HUES64 (cell line): ENCODE results near the gene PER2.

ENCODE experiments used
- H3K27ac ChIP-seq: 2 replicates; pipeline ENCODE4 v1.7.0; 2013; ENCODE audit warnings: low read depth, low read length, inconsistent platforms
- H3K27me3 ChIP-seq: 2 replicates; pipeline ENCODE4 v1.6.1; 2013; ENCODE audit warnings: mild to moderate bottlenecking, low read length; ENCODE audit not compliant: insufficient read depth
- H3K36me3 ChIP-seq: 2 replicates; pipeline ENCODE4 v1.6.1; 2013; ENCODE audit warnings: mild to moderate bottlenecking, low read length; ENCODE audit not compliant: insufficient read depth
- H3K4me1 ChIP-seq: 2 replicates; pipeline ENCODE4 v1.6.1; 2013; ENCODE audit warnings: mild to moderate bottlenecking, low read length, moderate library complexity; ENCODE audit not compliant: insufficient read depth
- H3K4me3 ChIP-seq: 2 replicates; pipeline ENCODE4 v1.5.1; 2013; ENCODE audit warnings: mild to moderate bottlenecking, low read length, moderate library complexity
- H3K9ac ChIP-seq: 2 replicates; pipeline ENCODE4 v1.6.1; 2013; ENCODE audit warnings: mild to moderate bottlenecking, low read depth, low read length
- H3K9me3 ChIP-seq: 2 replicates; pipeline ENCODE4 v1.6.1; 2013; ENCODE audit warnings: low read depth, low read length; ENCODE audit not compliant: insufficient read depth
- WGBS: fragments of 150-250, 120-280 bp; methylation state at CpG from one replicate; pipeline ENCODE4 v1.1.7; 2013; ENCODE audit warnings: missing lambda C conversion rate; 5-methylcytosine and 5-hydroxymethylcytosine counted together

The PER2 gene

GRCh38 chr2:238231809-238232208, 56.6 kb downstream of the PER2 start:
- H3K9me3 ChIP-seq: no peaks in the 10 kb centered on the region
- peaks cover 49% of the 10 kb centered on the region for H3K27me3 ChIP-seq
- no peak overlapping the region for H3K27ac ChIP-seq
- H3K36me3 ChIP-seq: no peaks in the 10 kb centered on the region
- no peaks in the 10 kb centered on the region for H3K4me1 ChIP-seq
- WGBS: 84% methylated on average over 21 of the region's 21 CpGs
- H3K9ac ChIP-seq: no peak overlapping the region
- peak overlapping the region; percentile 61 for H3K4me3 ChIP-seq

- H3K9ac ChIP-seq: no peak overlapping the region
- no peaks in the 10 kb centered on the region for H3K36me3 ChIP-seq
- H3K27me3 ChIP-seq: peaks cover 45% of the 10 kb centered on the region
- H3K27ac ChIP-seq: no peak overlapping the region
- no peaks in the 10 kb centered on the region for H3K4me1 ChIP-seq
- no peaks in the 10 kb centered on the region for H3K9me3 ChIP-seq
- peak overlapping the region; percentile 61 for H3K4me3 ChIP-seq
- 45% methylated on average over 46 of the region's 46 CpGs for WGBS
These were observed 57.1 kb downstream of the PER2 start for GRCh38 chr2:238231251-238231793.

GRCh38 chr2:238230699-238231098, 57.7 kb downstream of the PER2 start:
- H3K9ac ChIP-seq: no peak overlapping the region
- peaks cover 38% of the 10 kb centered on the region for H3K27me3 ChIP-seq

GRCh38 chr2:238228700-238229099, 59.7 kb downstream of the PER2 start:
- Histone ChIP-seq H3K27ac (no peak overlapping the region), H3K9ac (no peak overlapping the region), H3K9me3 (no peaks in the 10 kb centered on the region), H3K4me1 (no peaks in the 10 kb centered on the region), H3K36me3 (no peaks in the 10 kb centered on the region), H3K27me3 (peaks cover 27% of the 10 kb centered on the region), H3K4me3 (no peak overlapping the region)
- WGBS: 83% methylated on average over 4 of the region's 4 CpGs

More at GRCh38 chr2:238230699-238231098, 57.7 kb downstream of the PER2 start:
- Histone ChIP-seq H3K9me3 (no peaks in the 10 kb centered on the region), H3K27ac (no peak overlapping the region), H3K4me1 (no peaks in the 10 kb centered on the region), H3K4me3 (peak overlapping the region; percentile 61), H3K36me3 (no peaks in the 10 kb centered on the region)
- WGBS: 77% methylated on average over 5 of the region's 5 CpGs

GRCh38 chr2:238227587-238228032, 60.8 kb downstream of the PER2 start:
- WGBS: 76% methylated on average over 9 of the region's 11 CpGs
- Histone ChIP-seq H3K27me3 (peaks cover 27% of the 10 kb centered on the region), H3K36me3 (no peaks in the 10 kb centered on the region), H3K9ac (no peak overlapping the region), H3K9me3 (no peaks in the 10 kb centered on the region), H3K4me3 (no peak overlapping the region), H3K4me1 (no peaks in the 10 kb centered on the region), H3K27ac (no peak overlapping the region)

- no peak overlapping the region for H3K4me3 ChIP-seq
- 89% methylated on average over 8 of the region's 8 CpGs for WGBS
- H3K27ac ChIP-seq: no peak overlapping the region
- H3K9me3 ChIP-seq: no peaks in the 10 kb centered on the region
- H3K9ac ChIP-seq: no peak overlapping the region
- H3K27me3 ChIP-seq: peaks cover 25% of the 10 kb centered on the region
- no peaks in the 10 kb centered on the region for H3K36me3 ChIP-seq
- H3K4me1 ChIP-seq: no peaks in the 10 kb centered on the region
These were observed 61.5 kb downstream of the PER2 start for GRCh38 chr2:238226698-238227586.

GRCh38 chr2:238225911-238226697, 62.3 kb downstream of the PER2 start:
- Histone ChIP-seq H3K27me3 (peaks cover 18% of the 10 kb centered on the region), H3K4me3 (no peak overlapping the region), H3K4me1 (no peaks in the 10 kb centered on the region), H3K9ac (no peak overlapping the region), H3K27ac (no peak overlapping the region), H3K9me3 (no peaks in the 10 kb centered on the region), H3K36me3 (no peaks in the 10 kb centered on the region)
- WGBS: 95% methylated on average over 38 of the region's 38 CpGs

GRCh38 chr2:238225121-238225520, 63.3 kb downstream of the PER2 start:
- 86% methylated on average over 13 of the region's 13 CpGs for WGBS
- Histone ChIP-seq H3K4me1 (no peaks in the 10 kb centered on the region), H3K36me3 (no peaks in the 10 kb centered on the region), H3K4me3 (no peak overlapping the region), H3K9me3 (peaks cover 3% of the 10 kb centered on the region; the same call in 1 of the 2 replicates), H3K9ac (no peak overlapping the region), H3K27ac (no peak overlapping the region), H3K27me3 (peaks cover 8% of the 10 kb centered on the region)

GRCh38 chr2:238224356-238225035, 63.9 kb downstream of the PER2 start:
- Histone ChIP-seq H3K4me1 (no peaks in the 10 kb centered on the region), H3K27ac (no peak overlapping the region), H3K9me3 (peaks cover 3% of the 10 kb centered on the region; the same call in 1 of the 2 replicates), H3K9ac (no peak overlapping the region), H3K27me3 (0 out of 2 replicates have a peak, but pooled peaks cover 2% of the 10 kb centered on the region), H3K36me3 (no peaks in the 10 kb centered on the region), H3K4me3 (no peak overlapping the region)
- WGBS: 93% methylated on average over 29 of the region's 29 CpGs

GRCh38 chr2:238220892-238221521, 67.4 kb downstream of the PER2 start:
- 88% methylated on average over 23 of the region's 23 CpGs for WGBS
- no peaks in the 10 kb centered on the region for H3K36me3 ChIP-seq
- peaks cover 3% of the 10 kb centered on the region; the same call in 1 of the 2 replicates for H3K9me3 ChIP-seq
- H3K27me3 ChIP-seq: no peaks in the 10 kb centered on the region
- no peak overlapping the region for H3K4me3 ChIP-seq
- no peak overlapping the region for H3K9ac ChIP-seq
- 0 out of 2 replicates have a peak, but pooled peaks cover 4% of the 10 kb centered on the region for H3K4me1 ChIP-seq
- no peak overlapping the region for H3K27ac ChIP-seq
